Muscle of back (tissue), 11 donors: ENCODE results near the gene OTOP3. TPM values are rescaled to one million over a fixed set of nuclear protein-coding genes. Genes with fewer than 3 reads are reported as not detected.

Source experiments
- DNase-seq, 3 donors: peaks; one replicate each; pipeline versions ENCODE4 v3.0.0 to v3.0.0-alpha.2; 2013
- polyA plus RNA-seq, 10 donors: library from polyadenylated mRNA; unstranded; fragments of 120-200 nt; gene quantifications; one replicate each; pipeline ENCODE4 v1.2.1, GENCODE V29; 2013; ENCODE audit not compliant: insufficient read length in 10 of 10

Gene OTOP3
- polyA plus RNA-seq, 10 donors: not detected

DNA sequence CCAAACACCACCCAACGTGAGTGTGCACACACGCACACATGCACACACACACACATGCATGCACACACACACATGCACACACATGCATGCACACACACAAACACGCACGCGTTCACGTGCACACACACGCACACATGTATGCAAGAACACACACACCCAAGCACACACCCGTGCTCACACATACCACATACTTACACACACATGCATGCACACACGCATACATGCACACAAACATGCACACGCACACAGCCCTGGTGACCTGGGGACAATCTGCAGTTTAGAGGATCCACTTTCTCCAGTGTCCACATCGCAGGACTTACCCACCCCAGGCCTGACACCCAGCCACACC is 18.9 kb upstream of the OTOP3 start:
- DNase-seq: no peak

DNA sequence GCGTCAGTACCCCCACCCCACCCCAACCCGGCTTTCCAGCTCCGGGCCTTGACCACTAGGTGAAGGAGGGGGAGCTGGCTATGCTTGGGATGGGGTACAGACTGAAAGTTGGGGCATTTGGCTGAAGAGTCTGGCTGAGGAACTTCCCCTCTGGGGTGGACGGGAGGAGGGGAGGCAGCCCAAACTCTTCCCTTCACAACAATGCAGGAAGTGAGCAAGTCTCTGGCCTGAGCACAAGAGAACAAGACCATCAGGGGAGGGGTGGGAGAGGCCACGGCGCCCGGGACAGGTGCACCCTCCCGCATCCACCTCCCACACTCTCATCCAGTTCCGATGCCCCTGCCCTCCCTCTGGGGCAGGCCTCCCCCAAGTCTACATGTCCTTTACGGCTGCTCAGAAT is 18.3 kb upstream of the OTOP3 start:
- no peak for DNase-seq

DNA sequence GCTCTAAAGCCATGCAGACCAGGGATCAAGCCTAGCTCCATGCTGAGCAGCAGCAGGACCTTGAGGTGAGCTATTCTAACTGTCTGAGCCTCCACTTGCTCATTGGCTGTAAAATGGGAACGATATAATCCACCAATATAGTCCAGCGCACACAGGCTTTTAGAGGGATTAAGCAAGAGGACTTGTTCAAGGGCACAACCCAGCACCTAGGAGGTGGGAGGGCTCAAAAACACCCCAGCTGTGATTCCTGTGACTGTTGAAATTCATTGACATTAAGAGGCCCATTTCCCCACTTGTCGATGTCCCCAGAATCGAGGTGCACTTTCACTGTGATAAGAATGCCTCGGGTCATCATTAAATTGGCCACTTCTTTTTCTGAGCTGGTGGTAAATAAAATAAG is 16.8 kb upstream of the OTOP3 start:
- DNase-seq: no peak

DNA sequence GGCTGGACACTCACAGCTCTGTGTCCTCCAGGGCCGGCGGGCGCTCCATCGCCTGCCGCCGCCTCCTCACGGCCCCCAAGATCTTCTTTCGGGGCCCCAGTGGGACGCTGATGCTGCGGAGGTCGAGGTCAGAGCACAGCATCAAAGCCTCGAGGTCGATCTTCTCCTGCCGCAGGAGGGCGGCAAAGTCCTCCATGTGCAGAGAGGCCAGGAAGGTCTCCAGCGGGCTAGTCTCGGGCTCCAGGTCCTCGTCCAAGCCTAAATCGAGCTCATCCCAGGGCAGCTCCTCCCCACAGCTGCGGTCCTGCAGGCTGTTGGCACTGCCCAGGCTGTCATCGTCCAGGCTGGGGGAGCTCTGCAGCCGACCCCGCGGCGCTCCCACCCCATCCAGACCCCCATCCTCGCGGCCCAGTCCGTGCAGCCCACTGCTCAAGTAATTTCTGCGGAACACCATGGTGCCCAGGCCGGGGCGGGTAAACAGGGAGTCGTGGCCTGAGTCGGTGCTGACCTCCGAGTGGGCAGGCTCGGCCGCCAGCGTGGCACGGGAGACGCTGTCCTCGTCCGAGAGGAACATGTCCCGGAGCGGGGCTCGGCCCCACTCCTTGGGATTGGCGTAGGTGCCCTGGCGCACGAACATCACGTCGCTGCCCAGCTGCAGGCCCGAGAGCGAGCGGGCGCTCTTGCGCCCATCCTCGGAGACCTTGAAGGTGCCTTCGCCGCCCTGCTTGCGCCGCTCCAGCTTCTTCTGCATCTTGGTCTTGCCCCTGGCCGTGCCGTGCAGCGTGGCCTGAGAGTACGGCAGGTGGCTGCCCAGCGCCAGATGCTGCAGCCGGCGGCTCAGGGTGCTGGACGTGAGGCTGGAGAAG is 16.0 kb upstream of the OTOP3 start:
- no peak for DNase-seq

DNA sequence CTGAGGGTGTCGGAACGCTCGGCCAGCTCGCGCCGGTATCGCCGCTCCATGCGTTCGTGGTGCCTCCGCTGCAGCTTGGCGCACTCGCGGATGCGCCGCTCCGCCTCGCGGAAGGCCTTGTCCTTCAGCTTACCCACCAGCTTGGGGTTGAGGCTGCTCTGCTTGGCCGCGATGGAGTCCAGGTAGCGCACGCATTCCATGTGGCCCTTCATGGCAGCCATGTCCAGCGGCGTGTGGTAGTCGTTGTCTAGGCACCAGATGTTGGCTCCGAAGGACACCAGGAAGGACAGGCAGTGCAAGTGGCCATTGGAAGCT is 15.4 kb upstream of the OTOP3 start:
- no peak for DNase-seq

DNA sequence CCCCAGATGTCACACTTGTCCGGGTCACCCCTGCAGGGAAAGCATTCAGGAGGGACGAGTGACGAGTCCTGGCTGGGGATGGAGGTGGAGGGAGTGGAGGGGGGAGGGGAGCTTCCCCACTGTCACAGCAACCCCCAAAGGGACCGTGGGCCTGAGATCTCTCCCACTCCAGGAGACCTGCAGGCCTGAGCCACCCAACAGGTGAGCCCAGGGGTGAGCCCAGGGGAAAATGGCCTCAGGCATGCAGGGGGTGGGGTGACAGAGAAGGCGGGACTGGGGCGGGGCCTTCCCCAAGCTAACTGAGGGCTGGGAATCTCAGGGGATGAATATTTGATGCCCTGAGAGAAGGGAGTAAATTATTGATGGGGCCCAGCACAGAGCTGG is 15.1 kb upstream of the OTOP3 start:
- no peak for DNase-seq

DNA sequence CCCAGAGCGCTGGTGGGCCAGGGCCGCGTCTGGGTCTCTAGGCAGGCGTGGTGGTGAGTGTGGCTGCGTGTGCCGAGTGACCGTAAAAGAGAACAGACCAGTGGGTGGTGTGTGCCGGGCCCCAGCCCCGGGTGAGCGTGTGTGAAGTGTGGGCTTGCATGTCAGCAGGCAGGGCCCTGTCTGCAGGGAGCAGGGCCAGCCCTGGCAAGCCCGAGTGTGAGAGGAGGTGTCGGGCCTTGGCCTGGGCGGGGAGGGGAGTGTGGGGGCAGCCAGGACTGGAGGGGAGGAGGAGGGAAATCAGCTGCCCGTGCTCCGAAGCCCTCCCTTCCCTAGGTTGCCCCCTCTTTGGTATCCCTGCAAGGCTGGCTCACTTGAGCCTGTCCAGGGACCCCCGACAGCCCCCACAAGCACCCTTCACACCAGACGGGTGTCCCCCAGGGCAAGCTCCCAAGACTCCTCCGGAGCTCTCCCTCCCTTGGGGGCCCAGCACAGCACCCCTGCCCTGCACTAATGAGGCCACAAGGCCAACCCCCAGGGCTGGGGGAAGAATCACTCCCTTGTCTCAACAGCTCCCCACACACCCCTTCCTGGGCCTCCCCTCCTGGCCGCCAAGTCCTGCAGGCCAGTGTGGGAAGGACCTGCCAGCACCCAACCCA is 14.5 kb upstream of the OTOP3 start:
- no peak for DNase-seq

DNA sequence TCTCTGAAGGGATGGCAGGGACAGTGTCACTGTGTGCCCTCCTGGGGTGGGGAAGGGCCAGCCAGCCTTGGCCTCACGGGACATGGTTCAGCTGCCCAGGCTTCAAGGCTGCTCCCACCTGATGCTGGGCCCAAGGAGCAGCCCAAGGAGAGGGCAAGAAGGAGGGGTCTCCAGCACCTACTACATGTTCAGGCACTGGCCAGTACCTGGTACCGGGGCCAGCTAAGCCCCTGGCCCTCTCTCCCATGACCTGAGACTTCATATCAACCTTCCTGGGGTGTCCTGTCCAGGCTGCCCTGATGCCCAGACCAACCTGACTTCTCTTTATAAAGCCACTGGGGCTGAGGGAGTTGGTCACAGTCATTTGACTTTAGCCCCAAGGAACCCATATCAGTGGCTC is 13.9 kb upstream of the OTOP3 start:
- no peak for DNase-seq

DNA sequence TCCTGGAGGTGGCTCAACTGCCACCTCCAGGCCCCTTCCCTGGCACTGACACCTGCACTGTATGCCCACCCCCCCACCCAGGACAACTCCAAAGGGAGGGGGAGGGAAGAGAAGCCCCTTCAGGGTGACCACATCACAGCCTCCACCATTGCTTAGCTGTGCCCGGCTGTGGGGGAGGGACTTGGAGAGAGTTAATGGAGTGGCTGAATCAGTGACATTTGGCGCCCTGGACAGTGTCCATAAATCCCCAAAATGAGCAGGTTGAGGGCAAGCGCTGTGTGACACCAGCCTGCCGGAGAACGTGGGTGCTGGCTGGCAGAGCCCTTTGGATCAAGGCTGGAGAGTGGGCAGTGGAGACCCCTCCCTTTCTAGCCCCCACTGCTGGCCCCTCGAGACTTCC is 13.5 kb upstream of the OTOP3 start:
- no peak for DNase-seq

DNA sequence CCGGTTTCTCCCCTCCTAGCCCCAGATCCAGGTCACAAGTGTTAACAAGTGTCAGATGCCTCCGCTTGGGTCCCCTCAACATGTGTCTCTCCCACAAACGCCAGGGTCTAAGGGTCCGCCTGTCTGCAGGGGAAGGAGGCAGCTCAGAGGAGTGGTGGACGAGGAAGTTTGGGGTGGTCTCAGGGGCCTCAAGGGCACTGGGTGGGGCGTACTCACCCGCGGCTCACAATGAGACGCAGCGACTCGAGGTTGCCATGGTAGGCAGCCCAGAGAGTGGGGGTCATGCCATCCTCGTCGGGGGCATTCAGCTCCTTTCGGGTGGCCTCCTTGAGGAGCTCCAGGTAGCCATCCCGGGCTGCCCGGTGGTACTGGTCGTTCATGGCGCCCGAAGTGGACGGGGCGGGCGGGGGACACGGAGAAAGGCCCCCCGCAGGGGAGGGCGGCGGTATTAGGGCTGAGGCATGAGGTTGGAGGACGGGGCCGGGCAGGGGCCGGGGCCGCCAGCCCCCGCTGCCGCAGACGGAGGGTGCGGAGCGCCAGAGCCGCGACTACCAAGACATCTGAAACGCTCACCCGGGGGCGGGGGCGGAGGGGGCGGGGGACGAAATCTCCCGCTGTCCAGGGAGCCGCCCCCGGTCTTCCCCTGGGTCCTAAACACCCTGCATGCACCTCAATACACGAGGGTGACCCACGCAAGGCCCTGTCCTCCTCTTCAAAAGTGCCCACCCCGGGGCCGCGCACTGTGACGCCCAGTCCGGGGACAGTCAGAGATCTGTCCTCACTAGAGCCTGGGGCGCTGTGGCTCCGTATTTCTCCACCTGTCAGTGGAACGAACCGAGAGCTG is 12.8 kb upstream of the OTOP3 start, which contains the start of gene USH1G:
USH1G (minus strand) TSS at position 562 of the 844 bp plus-strand sequence; CDS start at position 380, 182 bp downstream.
- no peak for DNase-seq

DNA sequence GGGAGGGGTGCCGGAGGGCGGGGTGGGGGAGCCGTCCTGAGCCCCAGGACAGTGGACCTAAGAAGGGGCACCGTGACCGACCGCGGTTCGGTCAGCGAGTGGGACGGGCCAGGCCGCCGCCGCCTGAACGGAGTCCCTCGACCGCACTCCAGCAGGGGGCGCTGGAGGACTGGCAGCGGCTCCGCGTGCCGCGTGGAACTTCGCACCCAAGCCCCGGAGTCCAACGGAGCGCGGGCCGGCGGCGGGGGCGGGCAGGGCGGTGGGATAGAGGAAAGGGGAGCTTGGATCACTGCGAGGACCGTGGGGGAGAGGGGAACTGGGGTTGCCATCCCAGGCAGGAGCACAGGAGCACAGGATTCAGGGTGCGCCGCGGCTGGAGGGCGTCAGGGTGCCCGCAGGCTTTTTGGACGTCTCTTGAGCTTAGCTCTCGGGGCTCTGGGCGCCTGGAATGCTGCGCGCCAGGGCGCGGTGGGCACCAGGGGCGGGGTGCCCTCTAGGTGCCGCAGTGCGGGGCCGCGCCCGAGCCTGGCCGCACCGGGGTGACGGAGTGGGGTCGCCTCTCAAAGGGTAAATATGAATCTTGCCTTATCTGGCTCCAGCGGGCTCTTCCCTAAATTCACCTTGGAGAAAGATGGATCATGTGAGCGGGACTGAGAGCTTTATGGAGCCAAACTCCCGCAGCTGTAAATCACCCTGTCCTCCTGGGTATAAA is 12.0 kb upstream of the OTOP3 start:
- peak; percentile 11 to 60 (median 59) for DNase-seq

DNA sequence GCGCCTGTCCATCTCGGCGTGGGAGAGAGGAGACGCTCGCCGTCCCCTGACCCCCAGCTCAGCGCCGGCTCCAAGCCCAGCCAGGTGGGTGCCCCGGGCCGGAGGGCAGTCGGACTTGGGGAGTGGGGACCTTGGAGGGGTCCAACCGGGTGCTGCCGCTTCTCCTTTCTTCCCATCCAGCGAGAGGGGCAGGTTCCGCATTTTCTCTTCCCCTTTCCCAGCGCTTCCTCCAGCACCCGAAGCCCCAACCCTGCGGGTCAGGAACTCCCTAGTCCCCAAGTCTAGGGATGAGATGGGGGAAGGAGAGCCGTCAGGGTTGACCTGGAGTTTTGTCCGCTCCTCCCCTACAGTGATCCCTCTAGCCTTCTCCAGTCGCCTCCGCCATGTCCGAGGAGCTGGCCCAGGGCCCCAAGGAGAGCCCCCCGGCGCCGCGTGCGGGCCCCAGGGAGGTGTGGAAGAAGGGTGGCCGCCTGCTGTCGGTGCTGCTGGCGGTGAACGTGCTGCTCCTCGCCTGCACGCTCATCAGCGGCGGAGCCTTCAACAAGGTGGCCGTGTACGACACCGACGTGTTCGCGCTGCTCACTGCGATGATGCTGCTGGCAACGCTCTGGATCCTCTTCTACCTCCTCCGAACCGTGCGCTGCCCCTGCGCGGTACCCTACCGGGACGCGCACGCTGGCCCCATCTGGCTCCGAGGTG is 11.3 kb upstream of the OTOP3 start, which contains the start of gene OTOP2:
OTOP2 (plus strand) TSS at position 24 of the 699 bp plus-strand sequence; CDS start at position 384, 360 bp downstream.
- peak in 1 of 3 donors; percentile 26 for DNase-seq

DNA sequence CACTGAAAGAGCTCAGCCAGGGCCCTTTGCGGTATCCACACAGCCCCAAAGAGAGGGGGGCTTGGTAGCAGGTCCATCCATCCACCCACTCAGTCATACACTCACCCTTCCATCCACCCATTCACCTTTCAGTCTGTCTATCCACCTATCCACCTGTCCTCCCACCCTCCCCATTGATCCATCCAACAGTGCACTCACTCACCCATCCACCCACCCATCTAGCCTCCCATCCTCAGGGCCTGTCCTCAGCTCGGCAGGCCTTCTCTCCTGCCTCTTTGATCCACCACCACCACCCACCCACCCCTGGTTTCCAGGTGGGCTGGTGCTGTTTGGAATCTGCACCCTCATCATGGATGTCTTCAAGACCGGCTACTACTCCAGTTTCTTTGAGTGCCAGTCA is 10.5 kb upstream of the OTOP3 start:
- DNase-seq: no peak

DNA sequence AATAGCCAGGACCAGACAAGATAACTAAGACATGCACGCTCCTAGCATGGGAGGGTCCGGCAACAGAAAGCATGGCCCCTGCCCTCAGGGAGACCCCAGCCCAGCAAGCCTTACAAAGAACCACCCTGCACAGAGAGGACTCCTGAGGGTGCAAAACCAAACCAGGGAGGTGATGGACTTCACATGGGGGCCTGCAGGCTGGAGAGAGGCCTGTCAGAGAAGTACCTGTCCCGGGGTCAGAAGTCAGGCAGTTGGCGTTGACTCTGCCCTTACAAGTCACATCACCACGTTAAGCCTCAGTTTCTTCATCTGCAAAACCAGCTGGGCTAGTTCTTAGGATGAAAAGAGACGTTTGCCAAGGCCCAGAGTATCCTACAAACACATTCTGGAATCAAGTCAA is 6.9 kb upstream of the OTOP3 start:
- DNase-seq: no peak

DNA sequence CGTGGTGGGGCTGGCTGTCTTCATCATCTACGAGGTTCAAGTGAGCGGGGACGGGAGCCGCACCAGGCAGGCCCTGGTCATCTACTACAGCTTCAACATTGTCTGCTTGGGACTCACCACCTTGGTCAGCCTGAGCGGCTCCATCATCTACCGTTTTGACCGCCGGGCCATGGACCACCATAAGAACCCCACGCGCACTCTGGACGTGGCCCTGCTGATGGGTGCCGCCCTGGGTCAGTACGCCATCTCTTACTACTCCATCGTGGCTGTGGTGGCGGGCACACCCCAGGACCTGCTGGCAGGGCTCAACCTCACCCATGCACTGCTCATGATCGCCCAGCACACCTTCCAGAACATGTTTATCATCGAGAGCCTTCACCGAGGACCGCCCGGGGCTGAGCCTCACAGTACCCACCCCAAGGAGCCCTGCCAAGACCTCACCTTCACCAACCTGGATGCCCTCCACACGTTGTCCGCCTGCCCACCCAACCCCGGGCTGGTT is 5.1 kb upstream of the OTOP3 start:
- no peak for DNase-seq

DNA sequence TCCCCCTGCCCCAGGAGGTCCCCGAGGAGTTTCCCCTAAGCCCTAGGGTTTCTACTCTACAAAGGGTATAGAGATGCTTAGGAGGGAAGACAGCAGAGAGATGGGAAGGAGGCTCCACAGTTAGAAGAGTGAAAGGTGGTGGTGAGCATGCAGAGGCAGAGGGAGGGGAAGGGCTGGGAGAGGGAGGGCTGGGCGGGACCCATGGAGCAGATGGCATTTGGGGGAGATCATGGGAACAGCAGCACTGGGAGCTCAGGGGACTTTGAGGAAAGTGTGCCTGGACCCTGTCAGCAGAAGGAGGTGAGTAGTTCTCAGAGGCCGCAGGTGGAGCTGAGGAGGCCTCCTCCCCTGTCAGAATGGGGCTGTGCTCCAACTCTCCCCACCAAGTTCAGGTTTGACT is 650 bp upstream of the OTOP3 start:
- DNase-seq: no peak

DNA sequence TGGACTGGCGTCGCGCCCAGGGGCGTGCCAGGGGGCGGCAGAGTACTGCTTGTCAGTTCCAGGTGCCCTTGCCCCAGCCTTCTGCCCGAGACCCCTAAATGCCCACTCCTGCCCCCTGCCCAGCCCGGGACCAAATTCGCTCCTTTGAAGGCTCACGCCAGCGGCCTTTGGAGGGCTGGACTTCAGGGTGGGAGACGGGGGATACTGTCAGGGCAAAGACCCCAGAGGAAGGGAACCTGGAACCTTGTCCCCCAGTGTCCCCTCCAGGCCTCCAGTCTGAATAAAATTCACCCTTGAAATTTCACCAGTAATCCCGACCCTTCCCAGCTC is 737 bp downstream of the OTOP3 start:
- no peak for DNase-seq

DNA sequence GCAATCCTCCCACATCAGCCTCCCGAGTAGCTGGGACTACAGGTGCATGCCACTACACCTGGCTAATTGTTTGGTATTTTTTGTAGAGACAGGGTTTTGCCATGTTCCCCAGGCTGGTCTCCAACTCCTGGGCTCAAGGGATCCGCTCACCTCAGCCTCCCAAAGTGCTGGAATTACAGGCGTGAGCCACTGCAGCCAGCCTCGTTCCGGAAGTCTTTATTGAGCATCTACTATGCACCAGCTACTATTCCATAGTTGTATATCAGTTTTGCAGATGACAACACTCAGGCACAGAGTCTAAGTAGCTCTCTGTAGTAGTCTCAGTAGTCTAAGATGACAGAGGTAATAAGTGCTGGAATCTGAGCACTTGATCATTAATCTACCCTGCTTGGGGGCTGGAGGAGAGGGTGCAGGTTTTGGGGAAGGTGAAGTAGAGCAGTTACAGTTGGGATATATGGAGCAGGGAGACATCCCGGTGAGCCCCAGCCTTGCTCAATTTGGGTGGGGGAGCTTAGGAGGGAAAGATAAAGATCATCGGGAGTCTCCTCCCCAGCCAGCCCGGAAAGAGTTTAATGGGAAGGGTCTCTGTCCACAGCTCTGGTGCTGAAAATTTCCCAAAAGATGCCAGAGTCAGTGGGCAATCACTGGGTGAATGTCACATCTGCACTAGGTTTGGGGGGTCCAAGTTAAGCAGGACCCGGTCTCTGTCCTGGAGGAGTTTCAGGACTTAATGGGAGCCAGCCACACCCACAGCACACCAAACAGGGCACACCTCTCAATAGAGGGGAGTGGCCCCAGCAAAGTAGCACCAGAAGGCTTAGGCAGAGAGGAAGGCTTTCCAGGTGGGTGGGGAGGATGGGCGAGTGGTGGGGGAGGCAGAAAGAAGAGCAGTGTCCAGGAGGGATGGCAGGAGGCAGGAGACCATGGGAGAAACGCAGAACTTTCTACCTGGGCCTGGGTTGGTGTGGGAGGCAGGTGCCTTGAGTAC is 1.7 kb downstream of the OTOP3 start:
- DNase-seq: no peak

DNA sequence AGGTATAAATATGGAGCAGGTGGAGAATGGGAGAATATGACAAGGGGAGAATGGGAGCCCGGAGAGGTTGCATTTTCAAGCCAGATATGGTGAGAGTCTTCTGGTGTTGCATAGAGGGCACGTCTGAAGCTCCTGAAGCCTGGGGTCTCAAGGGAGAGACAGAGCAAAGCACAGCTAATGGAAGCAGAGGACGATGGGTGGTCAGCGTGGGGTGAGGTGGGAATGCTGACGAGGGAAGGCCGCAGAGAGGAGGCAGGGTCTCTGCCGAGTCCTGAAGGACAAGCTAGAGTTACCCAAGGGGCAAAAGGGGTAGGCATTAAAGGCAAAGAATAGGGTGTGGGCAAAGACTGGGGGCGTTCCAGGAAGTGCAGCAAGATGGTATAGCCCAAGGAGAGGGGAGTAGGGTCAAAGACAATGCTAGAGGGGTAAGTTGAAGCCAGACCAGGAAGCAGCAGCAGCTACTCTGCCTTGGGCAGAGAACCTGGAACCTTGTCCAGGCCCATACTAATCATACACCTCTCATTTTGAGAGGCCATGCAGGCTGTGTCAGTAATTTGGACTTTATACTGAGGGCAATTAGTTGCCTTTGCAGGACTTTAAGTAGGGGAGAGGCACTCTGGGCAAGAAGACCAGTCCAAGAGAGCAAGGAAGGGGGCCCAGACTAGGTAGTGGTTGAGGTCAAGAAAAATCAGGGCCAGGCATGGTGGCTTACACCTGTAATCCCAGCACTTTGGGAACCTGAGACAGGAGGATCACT is 2.7 kb downstream of the OTOP3 start:
- no peak for DNase-seq
